GM19372 (cell line): ENCODE results near the gene ARMCX4.
"Not testable (repeated sequence)": the region's sequence is repeated elsewhere in the genome, so short reads cannot be mapped to it uniquely, and the experiment has no call there.

ENCODE experiments used
- ATAC-seq: cut with Tn5 transposase; IDR thresholded peaks from one replicate; pipeline ENCODE4 v1.9.1; 2021; ENCODE audit warnings: mild to moderate bottlenecking, low read depth, moderate library complexity; ENCODE audit not compliant: unreplicated experiment

Gene ARMCX4

GRCh38 chrX:101485212-101485949 lies at the start of gene ARMCX4:
TSS of gene ARMCX4 (plus strand) at chrX:101485456. CDS start at chrX:101488590, 3,134 bp downstream.
- ATAC-seq = no peak

- no peak for ATAC-seq
Observed at GRCh38 chrX:101442085-101442484, 43.2 kb upstream of the ARMCX4 start.

- ATAC-seq = no peak
Observed at GRCh38 chrX:101449279-101449678, 36.0 kb upstream of the ARMCX4 start.

GRCh38 chrX:101450085-101450484 lies 35.2 kb upstream of the ARMCX4 start:
- ATAC-seq = no peak

GRCh38 chrX:101450961-101451360 lies 34.3 kb upstream of the ARMCX4 start:
- ATAC-seq = no peak

- no peak for ATAC-seq
Observed at GRCh38 chrX:101452056-101452455, 33.2 kb upstream of the ARMCX4 start.

GRCh38 chrX:101460669-101461068 lies 24.6 kb upstream of the ARMCX4 start:
- no peak for ATAC-seq

GRCh38 chrX:101462892-101463291 lies 22.4 kb upstream of the ARMCX4 start:
- no peak for ATAC-seq

GRCh38 chrX:101478366-101478765 lies 6.9 kb upstream of the ARMCX4 start:
- ATAC-seq = no peak

GRCh38 chrX:101482296-101482695 lies 3.0 kb upstream of the ARMCX4 start:
- ATAC-seq = no peak

GRCh38 chrX:101483705-101484104 lies 1.6 kb upstream of the ARMCX4 start:
- no peak for ATAC-seq

- no peak for ATAC-seq
Observed at GRCh38 chrX:101484135-101484534, 1.1 kb upstream of the ARMCX4 start.

GRCh38 chrX:101488796-101489195 lies 3.5 kb downstream of the ARMCX4 start:
- no peak for ATAC-seq

- no peak for ATAC-seq
Observed at GRCh38 chrX:101491943-101492342, 6.7 kb downstream of the ARMCX4 start.

GRCh38 chrX:101493225-101493624 lies 8.0 kb downstream of the ARMCX4 start:
- ATAC-seq = no peak

- ATAC-seq = not testable (repeated sequence)
Observed at GRCh38 chrX:101502929-101503328, 17.7 kb downstream of the ARMCX4 start.

GRCh38 chrX:101507372-101507771 lies 22.1 kb downstream of the ARMCX4 start:
- ATAC-seq = no peak

GRCh38 chrX:101507986-101508385 lies 22.7 kb downstream of the ARMCX4 start:
- ATAC-seq = no peak

- no peak for ATAC-seq
Observed at GRCh38 chrX:101530944-101531343, 45.7 kb downstream of the ARMCX4 start.
